Renal pelvis (tissue), 3 donors: ENCODE results near the gene GGA1. TPM values are rescaled to one million over a fixed set of nuclear protein-coding genes. Genes with fewer than 3 reads are reported as not detected.

Experiments used
- polyA plus RNA-seq, 3 donors: library from polyadenylated mRNA; unstranded; fragments of 120-200 nt; gene quantifications; one replicate each; pipeline ENCODE4 v1.2.1, GENCODE V29; 2013; ENCODE audit not compliant: insufficient read length in 3 of 3

The GGA1 gene
- polyA plus RNA-seq, 3 donors: 51.2 to 84.9 (median 79.6) TPM

Other genes with a start within 250 kb of the GGA1 start
- 1 to 10 TPM; 1.5 to 2.7 (median 1.6) TPM for gene ELFN2, start 181.4 kb upstream of the GGA1 start, polyA plus RNA-seq
- 10 to 100 TPM in 2 of 3 donors, 1 to 10 TPM in 1; 8.5 to 12.4 (median 11.1) TPM for gene MFNG, start 122.5 kb upstream of the GGA1 start, polyA plus RNA-seq
- 10 to 100 TPM; 23.4 to 29.4 (median 29.2) TPM for gene CARD10, start 89.4 kb upstream of the GGA1 start, polyA plus RNA-seq
- gene CDC42EP1, start 48.4 kb upstream of the GGA1 start, polyA plus RNA-seq: 10 to 100 TPM; 45.0 to 59.7 (median 58.2) TPM
- gene LGALS2, start 28.7 kb upstream of the GGA1 start, polyA plus RNA-seq: 10 to 100 TPM; 31.0 to 39.0 (median 37.8) TPM
- 10 to 100 TPM; 18.1 to 19.7 (median 19.5) TPM for gene SH3BP1, start 30.8 kb downstream of the GGA1 start, polyA plus RNA-seq
- 10 to 100 TPM; 14.5 to 19.8 (median 19.0) TPM for gene PDXP, start 49.9 kb downstream of the GGA1 start, polyA plus RNA-seq
- gene LGALS1, start 66.8 kb downstream of the GGA1 start, polyA plus RNA-seq: 100 to 1,000 TPM; 374 to 538 (median 428) TPM
- gene NOL12, start 77.5 kb downstream of the GGA1 start, polyA plus RNA-seq: 10 to 100 TPM; 21.2 to 23.2 (median 22.4) TPM
- gene TRIOBP, start 88.2 kb downstream of the GGA1 start, polyA plus RNA-seq: 10 to 100 TPM; 65.9 to 85.7 (median 77.1) TPM
- gene GCAT, start 199.1 kb downstream of the GGA1 start, polyA plus RNA-seq: 10 to 100 TPM; 17.0 to 17.9 (median 17.3) TPM
- gene GALR3, start 214.5 kb downstream of the GGA1 start, polyA plus RNA-seq: not detected
- gene ANKRD54, start 235.5 kb downstream of the GGA1 start, polyA plus RNA-seq: 10 to 100 TPM; 26.7 to 31.8 (median 29.7) TPM
- gene EIF3L, start 240.6 kb downstream of the GGA1 start, polyA plus RNA-seq: 1,000 to 10,000 TPM in 1 of 3 donors, 100 to 1,000 TPM in 2; 860 to 1,060 (median 996) TPM